ENCODE data around the gene RNF150. TPM values are rescaled to one million over a fixed set of nuclear protein-coding genes. Genes with fewer than 3 reads are reported as not detected.

RNF150 gene
- total and polyA plus RNA-seq, 2 of the 8 experiments (the other 6 are each of a cell fraction or from before 2014, with no cell fraction given), result 3.4 to 4.8 TPM

- TF ChIP-seq CHD7 (IDR thresholded peaks at IDR 0.05; ENCODE audit: insufficient replicate concordance, low read length) (no peak), JUN (IDR thresholded peaks at IDR 0.05; ENCODE audit: low read depth, low read length) (no peak), GABPA (IDR thresholded peaks at IDR 0.05; ENCODE audit: borderline replicate concordance, insufficient read depth, low read length) (no peak), TEAD4 (IDR thresholded peaks at IDR 0.05; ENCODE audit: low read depth, low read length) (no peak), SUZ12 (IDR thresholded peaks at IDR 0.05; ENCODE audit: low read length) (no peak), EGR1 (IDR thresholded peaks at IDR 0.05; ENCODE audit: borderline replicate concordance, low read depth, low read length) (no peak), SAP30 (IDR thresholded peaks at IDR 0.05; ENCODE audit: insufficient read depth, insufficient replicate concordance, low read length) (no peak), RFX5 (IDR thresholded peaks at IDR 0.05; ENCODE audit: borderline replicate concordance, low read depth, low read length) (no peak), TBP (IDR thresholded peaks at IDR 0.05; ENCODE audit: low read depth, low read length) (no peak), JUND (IDR thresholded peaks at IDR 0.05; ENCODE audit: low read length) (no peak), ASH2L (IDR thresholded peaks at IDR 0.05; ENCODE audit: low read length) (no peak)
Observed at GRCh38 chr4:140812916-140813315, 320.4 kb downstream of the RNF150 start (continued).

Data from H1 (cell line).